Neural progenitor cell (in vitro differentiated cells): ENCODE measurements around the gene LTBP1. TPM values are rescaled to one million over a fixed set of nuclear protein-coding genes. Genes with fewer than 3 reads are reported as not detected.

Source experiments
- DNase-seq: peaks from one replicate; pipeline ENCODE4 v3.0.0-alpha.2; 2016; ENCODE audit warnings: low spot score
- H2AFZ ChIP-seq: fragments of 200-600 bp; sonication (generic); replicated peaks from 2 replicates; pipeline ENCODE4 v1.6.1; 2016; ENCODE audit warnings: antibody characterized with exemption
- H3F3A ChIP-seq: fragments of 200-600 bp; sonication (generic); 2 replicates; pipeline ENCODE4 v1.6.1; 2016; ENCODE audit warnings: antibody characterized with exemption, low read depth
- H3K27ac ChIP-seq: fragments of 200-600 bp; sonication (generic); 2 replicates; pipeline ENCODE4 v1.5.1; 2016; ENCODE audit warnings: mild to moderate bottlenecking
- H3K27me3 ChIP-seq: fragments of 200-600 bp; sonication (generic); 2 replicates; pipeline ENCODE4 v1.6.1; 2016; ENCODE audit warnings: mild to moderate bottlenecking, moderate library complexity
- H3K36me3 ChIP-seq: fragments of 200-600 bp; sonication (generic); 2 replicates; pipeline ENCODE4 v1.5.1; 2016
- H3K4me1 ChIP-seq: fragments of 200-600 bp; sonication (generic); 2 replicates; pipeline ENCODE4 v1.6.1; 2016; ENCODE audit warnings: mixed run types
- H3K4me2 ChIP-seq: fragments of 200-600 bp; sonication (generic); 2 replicates; pipeline ENCODE4 v1.6.1; 2016
- H3K4me3 ChIP-seq: fragments of 200-600 bp; sonication (generic); 2 replicates; pipeline ENCODE4 v1.5.1; 2016
- H3K79me2 ChIP-seq: fragments of 200-600 bp; sonication (generic); 2 replicates; pipeline ENCODE4 v1.6.1; 2016; ENCODE audit warnings: low read depth
- H3K9ac ChIP-seq: fragments of 200-600 bp; sonication (generic); 2 replicates; pipeline ENCODE4 v1.6.1; 2016
- H3K9me3 ChIP-seq: fragments of 200-600 bp; sonication (generic); 2 replicates; pipeline ENCODE4 v1.5.1; 2016; ENCODE audit warnings: low read depth
- H4K20me1 ChIP-seq: fragments of 200-600 bp; sonication (generic); 2 replicates; pipeline ENCODE4 v1.6.1; 2016; ENCODE audit warnings: low read depth
- H3K27ac Mint-ChIP-seq: 3 replicates; pipeline ENCODE4 v1.8.0; 2021; ENCODE audit warnings: mixed read lengths
- H3K27me3 Mint-ChIP-seq: 2 replicates; pipeline ENCODE4 v1.8.0; 2022; ENCODE audit warnings: low read depth, mild to moderate bottlenecking, inconsistent platforms, moderate library complexity, mixed read lengths; ENCODE audit not compliant: insufficient read depth
- H3K36me3 Mint-ChIP-seq: 3 replicates; pipeline ENCODE4 v1.8.0; 2021; ENCODE audit warnings: mixed read lengths
- H3K4me1 Mint-ChIP-seq: 3 replicates; pipeline ENCODE4 v1.8.0; 2021; ENCODE audit warnings: mixed read lengths
- H3K4me3 Mint-ChIP-seq: 3 replicates; pipeline ENCODE4 v1.8.0; 2021; ENCODE audit warnings: mild to moderate bottlenecking, moderate library complexity, mixed read lengths
- H3K9me3 Mint-ChIP-seq: 3 replicates; pipeline ENCODE4 v1.8.0; 2020; ENCODE audit warnings: mixed read lengths
- EZH2 ChIP-seq: fragments of 200-600 bp; sonication (generic); IDR thresholded peaks from 2 replicates; pipeline ENCODE4 v1.6.1; 2017; ENCODE audit warnings: antibody characterized with exemption, mild to moderate bottlenecking, moderate library complexity
- EZH2phosphoT487 ChIP-seq: fragments of 200-600 bp; sonication (generic); IDR thresholded peaks from 2 replicates; pipeline ENCODE4 v1.6.1; 2017; ENCODE audit warnings: antibody characterized with exemption
- total RNA-seq: library from RNA; depleted of rRNA; stranded (reverse); fragments of >200 nt; gene quantifications from 2 replicates; pipeline ENCODE4 v1.2.3, GENCODE V29; 2015; ENCODE audit warnings: low replicate concordance
- TF ChIP-seq, protein P1 (sequence below): fragments of 200-600 bp; sonication (generic); IDR thresholded peaks from 2 replicates; pipeline ENCODE4 v1.5.1; 2017; ENCODE audit warnings: antibody characterized with exemption, mild to moderate bottlenecking

The LTBP1 gene
- total RNA-seq, 1 donor from 2014 or later, result 50.5 TPM

DNA sequence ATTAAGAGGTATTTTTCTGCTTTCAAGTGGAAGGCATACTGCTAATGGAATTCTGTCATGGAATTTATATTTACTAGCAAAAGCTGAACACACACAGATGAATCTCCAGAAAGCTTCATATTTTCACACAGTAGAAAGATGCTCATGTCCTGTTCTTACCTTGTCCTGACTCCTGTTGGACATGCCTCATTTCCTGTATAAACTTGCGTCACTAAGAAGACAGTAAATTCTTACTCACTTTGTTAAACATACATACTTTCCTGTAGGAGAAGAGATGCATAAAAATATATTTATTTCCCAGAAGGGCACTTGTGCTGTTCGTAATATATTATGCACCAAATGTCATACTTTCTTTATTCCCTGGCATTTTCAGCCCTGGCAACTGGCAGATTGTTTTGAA, 291.4 kb downstream of the LTBP1 start:
- no peaks in the 10 kb centered on the region for H3K27me3 Mint-ChIP-seq
- Histone ChIP-seq H3K36me3 (no peaks in the 10 kb centered on the region), H3K4me3 (no peak overlapping the region), H3K9ac (no peak overlapping the region), H3K27me3 (no peaks in the 10 kb centered on the region), H3K79me2 (no peaks in the 10 kb centered on the region), H3K4me2 (no peak overlapping the region), H3K27ac (no peak overlapping the region), H2AFZ (no peak overlapping the region), H3F3A (no peaks in the 10 kb centered on the region), H4K20me1 (no peaks in the 10 kb centered on the region), H3K4me1 (no peaks in the 10 kb centered on the region), H3K9me3 (no peaks in the 10 kb centered on the region)
- H3K4me3 Mint-ChIP-seq, result no peak overlapping the region
- TF ChIP-seq, protein P1, sequence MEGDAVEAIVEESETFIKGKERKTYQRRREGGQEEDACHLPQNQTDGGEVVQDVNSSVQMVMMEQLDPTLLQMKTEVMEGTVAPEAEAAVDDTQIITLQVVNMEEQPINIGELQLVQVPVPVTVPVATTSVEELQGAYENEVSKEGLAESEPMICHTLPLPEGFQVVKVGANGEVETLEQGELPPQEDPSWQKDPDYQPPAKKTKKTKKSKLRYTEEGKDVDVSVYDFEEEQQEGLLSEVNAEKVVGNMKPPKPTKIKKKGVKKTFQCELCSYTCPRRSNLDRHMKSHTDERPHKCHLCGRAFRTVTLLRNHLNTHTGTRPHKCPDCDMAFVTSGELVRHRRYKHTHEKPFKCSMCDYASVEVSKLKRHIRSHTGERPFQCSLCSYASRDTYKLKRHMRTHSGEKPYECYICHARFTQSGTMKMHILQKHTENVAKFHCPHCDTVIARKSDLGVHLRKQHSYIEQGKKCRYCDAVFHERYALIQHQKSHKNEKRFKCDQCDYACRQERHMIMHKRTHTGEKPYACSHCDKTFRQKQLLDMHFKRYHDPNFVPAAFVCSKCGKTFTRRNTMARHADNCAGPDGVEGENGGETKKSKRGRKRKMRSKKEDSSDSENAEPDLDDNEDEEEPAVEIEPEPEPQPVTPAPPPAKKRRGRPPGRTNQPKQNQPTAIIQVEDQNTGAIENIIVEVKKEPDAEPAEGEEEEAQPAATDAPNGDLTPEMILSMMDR, result no peak
- H3K4me1 Mint-ChIP-seq, result no peaks in the 10 kb centered on the region
- DNase-seq, result no peak
- no peak overlapping the region for H3K27ac Mint-ChIP-seq
- peaks cover 2% of the 10 kb centered on the region for H3K36me3 Mint-ChIP-seq
- no peaks in the 10 kb centered on the region for H3K9me3 Mint-ChIP-seq

DNA sequence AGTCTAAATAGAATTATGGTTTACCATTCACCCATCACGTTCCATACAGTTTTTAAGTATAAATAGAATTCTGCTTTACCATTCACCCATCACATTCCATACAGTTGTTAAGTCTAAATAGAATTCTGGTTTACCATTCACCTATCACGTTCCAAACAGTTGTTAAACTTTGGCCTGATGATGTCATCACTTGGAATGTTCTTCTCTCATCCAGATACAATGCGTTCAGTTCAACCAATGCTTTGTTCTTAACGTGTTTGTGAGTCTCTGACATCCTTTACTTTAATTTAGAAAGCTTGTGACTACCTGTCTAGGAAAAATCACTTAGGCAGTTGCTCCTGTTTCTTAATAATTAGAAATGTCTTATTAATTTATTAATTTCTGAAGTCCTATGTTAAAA, 293.4 kb downstream of the LTBP1 start:
- Histone ChIP-seq H3K4me3 (no peak overlapping the region), H3K4me1 (no peaks in the 10 kb centered on the region), H3K27me3 (no peaks in the 10 kb centered on the region), H3K27ac (no peak overlapping the region), H3K4me2 (no peak overlapping the region), H3K9ac (no peak overlapping the region), H4K20me1 (no peaks in the 10 kb centered on the region), H3F3A (no peaks in the 10 kb centered on the region), H2AFZ (no peak overlapping the region), H3K9me3 (no peaks in the 10 kb centered on the region), H3K36me3 (no peaks in the 10 kb centered on the region), H3K79me2 (no peaks in the 10 kb centered on the region)
- DNase-seq, result no peak
- Mint-ChIP-seq H3K4me3 (no peak overlapping the region), H3K27me3 (no peaks in the 10 kb centered on the region), H3K9me3 (no peaks in the 10 kb centered on the region), H3K27ac (no peak overlapping the region), H3K4me1 (no peaks in the 10 kb centered on the region), H3K36me3 (peaks cover 2% of the 10 kb centered on the region)
- TF ChIP-seq EZH2phosphoT487, result no peak

DNA sequence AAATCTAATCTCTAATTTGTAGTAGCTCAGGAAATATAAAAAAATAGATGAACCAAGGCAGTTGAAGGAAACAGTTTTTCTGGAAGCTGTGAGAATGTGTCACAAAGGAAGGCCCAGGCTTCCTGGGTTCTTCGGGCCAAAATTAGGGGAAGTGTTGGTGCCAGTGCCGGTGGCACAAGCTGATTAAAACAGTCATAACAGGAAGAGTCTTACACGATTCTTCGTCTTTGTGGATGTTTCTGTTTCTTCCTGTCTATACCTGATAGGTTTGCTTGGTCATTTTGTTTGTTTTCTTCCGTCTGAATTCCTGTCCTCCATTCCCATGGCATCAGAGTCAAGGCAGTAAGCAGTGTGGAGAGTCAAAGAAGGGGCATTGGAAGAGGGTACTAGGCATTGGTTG, 294.3 kb downstream of the LTBP1 start:
- TF ChIP-seq, protein P1, result no peak
- TF ChIP-seq EZH2 (no peak), EZH2phosphoT487 (no peak)
- no peak overlapping the region for H3K9ac ChIP-seq

DNA sequence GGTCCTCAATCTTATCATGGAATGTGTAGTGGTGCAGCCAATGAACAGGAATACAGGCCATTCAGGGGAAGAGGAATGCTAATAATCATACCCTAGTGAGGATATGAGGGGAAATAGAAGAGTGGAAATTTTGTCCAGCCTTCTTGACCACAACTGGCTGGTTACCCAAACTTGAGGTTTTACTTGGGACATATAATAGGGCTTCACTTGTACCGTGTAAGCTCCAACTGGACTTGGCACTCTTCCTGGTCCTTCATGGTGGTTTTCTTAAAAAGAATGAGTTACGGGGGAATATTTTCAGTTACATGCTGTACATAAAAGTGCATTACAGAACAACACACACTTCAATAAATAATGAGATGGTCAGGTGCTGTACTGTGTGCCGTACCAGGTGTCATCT, 294.8 kb downstream of the LTBP1 start:
- Histone ChIP-seq H3K36me3 (no peaks in the 10 kb centered on the region), H3K9ac (no peak overlapping the region), H3K4me3 (no peak overlapping the region), H3K79me2 (no peaks in the 10 kb centered on the region), H3F3A (no peaks in the 10 kb centered on the region), H4K20me1 (no peaks in the 10 kb centered on the region), H3K4me1 (no peaks in the 10 kb centered on the region), H3K4me2 (no peak overlapping the region), H3K27me3 (no peaks in the 10 kb centered on the region), H2AFZ (no peak overlapping the region), H3K9me3 (no peaks in the 10 kb centered on the region), H3K27ac (no peak overlapping the region)
- Mint-ChIP-seq H3K36me3 (peaks cover under 1% of the 10 kb centered on the region), H3K4me1 (no peaks in the 10 kb centered on the region), H3K4me3 (no peak overlapping the region), H3K9me3 (no peaks in the 10 kb centered on the region), H3K27ac (no peak overlapping the region), H3K27me3 (no peaks in the 10 kb centered on the region)
- TF ChIP-seq EZH2phosphoT487 (no peak), EZH2 (no peak)
- TF ChIP-seq, protein P1, result no peak
- no peak for DNase-seq

More for the DNA sequence above, 294.3 kb downstream of the LTBP1 start:
- no peak overlapping the region for H2AFZ ChIP-seq
- H3K27ac Mint-ChIP-seq, result no peak overlapping the region
- no peaks in the 10 kb centered on the region for H3K27me3 Mint-ChIP-seq
- no peaks in the 10 kb centered on the region for H3F3A ChIP-seq
- no peak overlapping the region for H3K4me2 ChIP-seq
- H3K27me3 ChIP-seq, result no peaks in the 10 kb centered on the region
- H4K20me1 ChIP-seq, result no peaks in the 10 kb centered on the region
- H3K79me2 ChIP-seq, result no peaks in the 10 kb centered on the region
- H3K36me3 Mint-ChIP-seq, result peaks cover 2% of the 10 kb centered on the region
- H3K36me3 ChIP-seq, result no peaks in the 10 kb centered on the region
- no peaks in the 10 kb centered on the region for H3K9me3 Mint-ChIP-seq
- no peaks in the 10 kb centered on the region for H3K4me1 Mint-ChIP-seq
- no peaks in the 10 kb centered on the region for H3K4me1 ChIP-seq
- H3K27ac ChIP-seq, result no peak overlapping the region
- H3K4me3 Mint-ChIP-seq, result no peak overlapping the region
- no peak overlapping the region for H3K4me3 ChIP-seq
- H3K9me3 ChIP-seq, result no peaks in the 10 kb centered on the region
- DNase-seq, result no peak
